Right atrium auricular region (tissue), 2 donors: ENCODE results near the gene PPP1R3D. TPM values are rescaled to one million over a fixed set of nuclear protein-coding genes. Genes with fewer than 3 reads are reported as not detected.

Experiments used
- DNase-seq: peaks from one replicate; pipeline ENCODE4 v3.0.0-alpha.2; 2019; ENCODE audit warnings: low spot score
- H3K27ac ChIP-seq, 2 donors: fragments of 200-600 bp; sonication (generic); 1 replicate in 1 of 2; 2 replicates in 1 of 2; pipeline ENCODE4 v1.5.1; 2016 to 2019
- H3K27me3 ChIP-seq, 2 donors: fragments of 200-600 bp; sonication (generic); one replicate each; pipeline versions ENCODE4 v1.5.1 to v1.6.0; 2017 to 2019
- H3K36me3 ChIP-seq: fragments of 200-600 bp; sonication (generic); one replicate; pipeline ENCODE4 v1.5.1; 2016
- H3K4me1 ChIP-seq, 2 donors: fragments of 200-600 bp; sonication (generic); one replicate each; pipeline versions ENCODE4 v1.5.1 to v1.6.0; 2017 to 2019
- H3K4me3 ChIP-seq, 2 donors: fragments of 200-600 bp; sonication (generic); 1 replicate in 1 of 2; 2 replicates in 1 of 2; pipeline ENCODE4 v1.5.1; 2017 to 2019; ENCODE audit warnings: mild to moderate bottlenecking in 1 of 2, moderate library complexity in 1 of 2
- H3K9me3 ChIP-seq, 2 donors: fragments of 200-600 bp; sonication (generic); one replicate each; pipeline ENCODE4 v1.5.1; 2019
- total RNA-seq, 2 donors: library from RNA; depleted of rRNA; stranded (reverse); fragments of >200 nt; gene quantifications; one replicate each; pipeline ENCODE4 v1.1.0, GENCODE V29; 2016
- TF ChIP-seq, protein P1 (sequence below), 2 donors: fragments of 200-600 bp; sonication (generic); IDR thresholded peaks; one replicate each; pipeline ENCODE4 v1.5.1; 2019; ENCODE audit warnings: antibody characterized with exemption in 2 of 2

PPP1R3D gene
- total RNA-seq, 2 donors from 2014 or later = 6.9 to 7.9 TPM

DNA sequence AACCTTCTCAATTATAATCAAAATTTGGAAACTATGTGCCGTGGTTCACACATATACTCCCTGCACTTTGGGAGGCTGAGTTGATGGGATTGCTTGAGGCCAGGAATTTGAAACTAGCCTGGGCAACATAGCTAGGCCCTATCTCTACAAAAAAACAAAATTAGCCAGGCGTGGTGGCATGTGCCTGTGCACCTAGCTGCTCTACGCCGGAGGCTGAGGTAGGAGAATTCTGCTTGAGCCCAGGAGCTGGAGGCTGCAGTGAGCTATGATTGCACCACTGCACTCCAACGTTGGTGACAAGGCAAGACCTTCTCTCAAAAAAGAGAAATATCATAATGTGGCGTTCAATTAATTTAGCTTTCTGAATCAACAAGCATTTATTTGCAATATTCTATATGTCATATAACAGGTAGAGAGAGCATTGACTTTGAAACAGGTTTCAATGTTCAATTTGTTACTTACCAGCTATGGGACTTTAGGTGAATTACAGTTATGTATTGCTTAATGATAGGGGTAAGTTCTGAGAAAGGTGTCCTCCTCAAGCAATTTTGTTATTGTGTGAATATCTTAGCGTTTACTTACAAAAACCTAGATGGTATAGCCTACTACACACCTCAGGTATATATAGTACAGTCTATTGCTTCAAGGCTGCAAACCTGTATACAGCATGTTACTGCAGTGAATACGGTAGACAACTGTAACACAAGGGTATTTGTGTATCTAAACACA lies 4.5 kb downstream of the PPP1R3D start:
- TF ChIP-seq, protein P1, sequence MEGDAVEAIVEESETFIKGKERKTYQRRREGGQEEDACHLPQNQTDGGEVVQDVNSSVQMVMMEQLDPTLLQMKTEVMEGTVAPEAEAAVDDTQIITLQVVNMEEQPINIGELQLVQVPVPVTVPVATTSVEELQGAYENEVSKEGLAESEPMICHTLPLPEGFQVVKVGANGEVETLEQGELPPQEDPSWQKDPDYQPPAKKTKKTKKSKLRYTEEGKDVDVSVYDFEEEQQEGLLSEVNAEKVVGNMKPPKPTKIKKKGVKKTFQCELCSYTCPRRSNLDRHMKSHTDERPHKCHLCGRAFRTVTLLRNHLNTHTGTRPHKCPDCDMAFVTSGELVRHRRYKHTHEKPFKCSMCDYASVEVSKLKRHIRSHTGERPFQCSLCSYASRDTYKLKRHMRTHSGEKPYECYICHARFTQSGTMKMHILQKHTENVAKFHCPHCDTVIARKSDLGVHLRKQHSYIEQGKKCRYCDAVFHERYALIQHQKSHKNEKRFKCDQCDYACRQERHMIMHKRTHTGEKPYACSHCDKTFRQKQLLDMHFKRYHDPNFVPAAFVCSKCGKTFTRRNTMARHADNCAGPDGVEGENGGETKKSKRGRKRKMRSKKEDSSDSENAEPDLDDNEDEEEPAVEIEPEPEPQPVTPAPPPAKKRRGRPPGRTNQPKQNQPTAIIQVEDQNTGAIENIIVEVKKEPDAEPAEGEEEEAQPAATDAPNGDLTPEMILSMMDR (IDR thresholded peaks at IDR 0.05) = no peak
- Histone ChIP-seq H3K36me3 (no peaks in the 10 kb centered on the region), H3K9me3 (no peaks in the 10 kb centered on the region), H3K27ac (peak overlapping the region; percentile 95 to 96), H3K27me3 (no peaks in the 10 kb centered on the region), H3K4me1 (peaks cover 0 to 45% of the 10 kb centered on the region in 2 donors), H3K4me3 (no peak overlapping the region)
- DNase-seq = no peak

DNA sequence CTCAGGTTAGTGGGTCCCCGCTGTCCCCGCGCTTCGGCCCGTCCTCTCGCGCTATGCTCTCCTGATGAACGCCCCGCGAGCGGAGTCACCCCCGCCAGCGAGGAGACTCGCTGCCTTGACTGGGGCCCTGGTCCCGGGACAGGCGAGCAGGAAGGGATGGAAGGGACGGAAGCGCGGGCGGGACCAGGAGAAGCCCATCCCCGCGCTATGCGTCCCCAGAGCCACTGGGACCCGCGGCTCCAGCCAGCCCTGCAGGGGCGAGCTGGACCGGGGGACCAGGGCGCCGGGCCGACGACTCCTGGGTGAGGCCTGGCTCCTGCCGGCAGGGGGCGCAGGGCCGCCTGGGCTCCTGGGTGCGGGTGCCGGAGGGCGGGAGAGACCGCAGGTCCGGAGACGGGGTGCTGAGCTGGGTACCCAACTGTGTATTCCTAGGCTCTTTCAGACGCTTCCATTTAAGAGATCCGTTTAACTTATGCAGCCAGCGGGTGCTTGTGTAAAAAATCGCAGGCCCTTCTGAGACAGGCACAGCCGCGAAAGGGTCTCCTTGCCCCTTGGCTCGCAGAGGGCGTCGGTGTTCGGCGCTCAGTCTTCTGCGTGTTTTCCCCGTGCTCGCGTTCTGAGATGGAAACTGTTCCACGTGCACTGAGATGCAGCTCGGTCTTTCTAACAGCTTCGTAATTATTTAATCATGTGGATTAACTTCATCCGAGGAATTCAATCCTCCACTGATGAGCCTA lies 6.1 kb downstream of the PPP1R3D start:
- Histone ChIP-seq H3K4me3 (peak overlapping the region; percentile 58 to 81), H3K27ac (peak overlapping the region; percentile 80 to 91), H3K4me1 (peaks cover 0 to 40% of the 10 kb centered on the region in 2 donors), H3K9me3 (no peaks in the 10 kb centered on the region), H3K27me3 (no peaks in the 10 kb centered on the region), H3K36me3 (no peaks in the 10 kb centered on the region)
- DNase-seq = peak; percentile 71
- TF ChIP-seq, protein P1 (IDR thresholded peaks at IDR 0.05) = peak; percentile 98 to 99

DNA sequence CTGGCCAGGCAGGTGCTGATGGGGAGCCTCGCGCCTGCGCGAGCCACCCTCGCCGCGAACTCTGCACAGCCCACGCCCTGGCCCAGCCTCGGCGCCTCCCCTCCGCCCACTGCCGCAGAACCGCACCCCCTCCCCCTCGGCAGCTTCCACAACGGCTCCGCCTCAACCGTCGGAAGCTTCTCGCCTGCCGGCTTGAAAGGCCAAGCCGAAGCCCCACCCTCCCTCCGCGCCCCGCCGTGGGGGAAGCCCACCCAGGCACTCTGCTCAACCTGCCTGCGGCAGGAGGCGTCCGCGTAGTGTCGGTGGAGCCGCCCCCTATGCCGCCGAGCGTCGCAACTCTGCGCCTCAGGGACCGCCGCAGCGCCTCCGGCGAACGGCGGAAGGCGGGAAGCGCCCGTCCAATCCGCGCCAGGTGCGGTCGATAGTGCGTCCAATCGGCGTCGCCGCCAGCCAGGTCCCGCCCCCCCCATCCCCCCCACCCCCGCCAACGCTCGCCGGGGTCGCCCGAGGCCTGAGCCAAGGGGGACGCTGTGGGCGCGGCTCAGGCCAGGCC lies 6.7 kb downstream of the PPP1R3D start, which contains the start of gene SYCP2:
Gene SYCP2 (minus strand): TSS at position 342 of the 553 bp plus-strand sequence. CDS start 11,224 bp downstream, outside the sequence.
- Histone ChIP-seq H3K4me3 (peak within 1 kb of the TSS; percentile 58 to 81), H3K27me3 (no peaks in the 10 kb centered on the region), H3K27ac (peak within 1 kb of the TSS; percentile 80 to 91), H3K36me3 (no peaks in the 10 kb centered on the region), H3K9me3 (no peaks in the 10 kb centered on the region), H3K4me1 (peaks cover 0 to 34% of the 10 kb centered on the region in 2 donors)
- TF ChIP-seq, protein P1 (IDR thresholded peaks at IDR 0.05) = no peak
- no peak for DNase-seq

DNA sequence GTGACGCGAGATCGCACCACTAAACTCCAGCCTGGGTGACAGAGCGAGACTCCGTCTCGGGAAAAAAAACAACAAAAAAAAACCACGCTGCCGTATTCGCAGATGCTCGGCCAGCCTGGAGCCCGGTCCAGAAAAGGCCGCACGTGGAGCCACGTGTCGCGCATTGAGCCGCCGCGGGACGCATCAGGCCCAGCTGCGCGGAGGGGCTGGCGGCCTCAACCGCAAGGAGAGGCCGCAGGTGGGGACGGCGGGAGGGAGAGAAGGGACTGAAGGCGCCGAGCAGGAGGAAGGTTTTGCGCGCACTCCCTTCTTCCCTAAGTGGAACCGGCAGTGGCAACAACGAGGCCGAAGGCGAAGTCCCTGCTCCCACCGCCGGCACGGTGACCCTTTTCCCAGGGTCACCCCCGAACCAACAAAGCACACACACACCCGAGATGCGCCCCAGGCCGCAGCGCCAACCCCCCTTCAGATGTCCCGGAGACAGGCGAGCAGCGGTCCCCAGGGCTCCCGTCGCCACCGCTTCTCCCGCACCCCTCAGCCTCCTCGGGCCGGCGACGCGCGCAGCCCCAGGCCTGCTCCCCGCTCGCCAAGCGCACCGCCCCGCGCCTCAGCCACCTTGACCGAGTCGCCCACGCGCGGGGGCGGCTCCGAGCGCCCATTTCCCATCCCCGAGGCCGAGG lies 7.3 kb downstream of the PPP1R3D start:
- Histone ChIP-seq H3K27ac (peak overlapping the region in 1 of 2 donors; percentile 91), H3K36me3 (no peaks in the 10 kb centered on the region), H3K9me3 (no peaks in the 10 kb centered on the region), H3K27me3 (no peaks in the 10 kb centered on the region), H3K4me3 (peak overlapping the region; percentile 58 to 81), H3K4me1 (peaks cover 0 to 28% of the 10 kb centered on the region in 2 donors)
- DNase-seq = no peak
- TF ChIP-seq, protein P1 (IDR thresholded peaks at IDR 0.05) = no peak

DNA sequence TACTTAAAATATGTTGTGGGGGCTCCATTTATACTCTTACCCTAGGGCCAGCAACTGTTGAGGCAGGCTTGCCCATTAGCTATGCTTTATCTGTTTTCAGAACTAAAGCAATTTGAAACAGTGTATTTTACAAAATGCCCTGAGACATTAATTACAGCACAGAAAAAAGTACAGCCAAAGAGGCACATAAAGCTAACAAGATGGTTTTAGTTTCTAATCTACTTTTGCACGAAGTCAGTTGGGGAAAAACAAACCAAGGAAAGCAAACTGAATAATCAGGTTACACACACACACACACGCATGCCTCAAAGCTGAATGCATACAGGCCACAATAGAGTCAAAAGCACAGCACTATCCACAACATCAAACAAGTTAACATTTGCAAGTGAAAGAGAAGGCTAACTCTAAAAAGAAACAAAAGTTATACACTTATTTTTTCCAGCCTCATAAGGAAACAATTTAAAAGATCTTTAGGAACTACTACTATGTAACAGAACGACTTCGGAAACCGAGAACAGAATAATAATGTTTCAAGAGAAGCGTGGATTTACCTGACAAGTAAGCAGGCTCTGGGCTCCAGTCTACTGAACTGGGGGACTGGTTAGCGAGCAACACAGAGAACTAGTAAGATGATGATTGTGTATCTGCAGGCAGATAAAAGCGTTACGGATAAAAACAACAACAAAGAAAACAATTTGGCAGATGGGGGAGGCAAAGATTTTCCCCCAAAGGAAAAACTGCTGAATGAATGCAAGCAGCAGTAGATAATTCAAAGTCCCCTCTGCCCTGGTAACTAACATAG lies 8.4 kb downstream of the PPP1R3D start:
- Histone ChIP-seq H3K4me3 (no peak overlapping the region), H3K36me3 (no peaks in the 10 kb centered on the region), H3K27ac (no peak overlapping the region), H3K4me1 (peaks cover 0 to 17% of the 10 kb centered on the region in 2 donors), H3K27me3 (no peaks in the 10 kb centered on the region), H3K9me3 (no peaks in the 10 kb centered on the region)
- DNase-seq = no peak
- TF ChIP-seq, protein P1 (IDR thresholded peaks at IDR 0.05) = no peak
